Sigmoid colon (tissue), 4 donors: ENCODE data around the gene RHBG.

Experiments
- CTCF ChIP-seq, 4 experiments: fragments of 450-650 bp in 3 of 4; fragments of 200-600 bp in 1 of 4; IDR thresholded peaks; one replicate each; pipeline ENCODE4 v1.5.1; 2016 to 2019; ENCODE audit warnings: antibody characterized with exemption in 4 of 4, mild to moderate bottlenecking in 3 of 4, moderate library complexity in 2 of 4
- POLR2A ChIP-seq, 2 donors: fragments of 450-650 bp; IDR thresholded peaks; one replicate each; pipeline ENCODE4 v1.6.1; 2016; ENCODE audit warnings: antibody characterized with exemption in 2 of 2, mild to moderate bottlenecking in 2 of 2, moderate library complexity in 2 of 2
- POLR2AphosphoS5 ChIP-seq, 4 donors: sonication (generic); formaldehyde crosslinking; IDR thresholded peaks; one replicate each; pipeline ENCODE4 v1.6.1; 2017; ENCODE audit warnings: antibody characterized with exemption in 4 of 4

- TF ChIP-seq CTCF (IDR thresholded peaks at IDR 0.05) (no peak), POLR2A (IDR thresholded peaks at IDR 0.05) (no peak), POLR2AphosphoS5 (IDR thresholded peaks at IDR 0.05) (no peak)
These were observed 2.4 kb upstream of the RHBG start for GRCh38 chr1:156366378-156367166.
